GM23338 (cell line): ENCODE measurements around the gene HTT. TPM values are rescaled to one million over a fixed set of nuclear protein-coding genes. Genes with fewer than 3 reads are reported as not detected.

Experiments
- ATAC-seq: fragments of 200-7000 bp; cut with Tn5 transposase; 3 replicates; pipeline ENCODE4 v1.9.1; 2020
- DNase-seq: peaks from one replicate; pipeline ENCODE4 v3.0.0-alpha.2; 2015; ENCODE audit warnings: low spot score
- H2AFZ ChIP-seq: fragments of 200-600 bp; sonication (generic); 2 replicates; pipeline ENCODE4 v1.8.0; 2016; ENCODE audit warnings: antibody characterized with exemption, mild to moderate bottlenecking, moderate library complexity
- H3F3A ChIP-seq: fragments of 200-600 bp; sonication (generic); replicated peaks from 2 replicates; pipeline ENCODE4 v1.8.0; 2017; ENCODE audit warnings: antibody characterized with exemption, mixed run types, low read depth
- H3K27ac ChIP-seq: fragments of 200-600 bp; sonication (generic); 2 replicates; pipeline ENCODE4 v1.6.1; 2016; ENCODE audit warnings: low read depth
- H3K27me3 ChIP-seq: fragments of 200-600 bp; sonication (generic); 2 replicates; pipeline ENCODE4 v1.8.0; 2016; ENCODE audit warnings: mild to moderate bottlenecking, mixed run types, moderate library complexity; ENCODE audit not compliant: insufficient read depth
- H3K36me3 ChIP-seq: fragments of 200-600 bp; sonication (generic); 2 replicates; pipeline ENCODE4 v1.8.0; 2016; ENCODE audit warnings: mild to moderate bottlenecking; ENCODE audit not compliant: insufficient read depth
- H3K4me1 ChIP-seq: fragments of 200-600 bp; sonication (generic); 2 replicates; pipeline ENCODE4 v1.8.0; 2016; ENCODE audit warnings: mild to moderate bottlenecking, moderate library complexity; ENCODE audit not compliant: insufficient read depth
- H3K4me2 ChIP-seq: fragments of 200-600 bp; sonication (generic); 2 replicates; pipeline ENCODE4 v1.7.1; 2017; ENCODE audit warnings: mixed run types
- H3K4me3 ChIP-seq: fragments of 200-600 bp; sonication (generic); 2 replicates; pipeline ENCODE4 v1.6.1; 2016; ENCODE audit warnings: mixed run types
- H3K79me2 ChIP-seq: fragments of 200-600 bp; sonication (generic); replicated peaks from 2 replicates; pipeline ENCODE4 v1.8.0; 2017; ENCODE audit warnings: mild to moderate bottlenecking; ENCODE audit not compliant: insufficient read depth
- H3K9me2 ChIP-seq: fragments of 200-600 bp; sonication (generic); 2 replicates; pipeline ENCODE4 v1.8.0; 2017; ENCODE audit not compliant: insufficient read depth
- H4K20me1 ChIP-seq: fragments of 200-600 bp; sonication (generic); replicated peaks from 2 replicates; pipeline ENCODE4 v1.8.0; 2017; ENCODE audit warnings: mild to moderate bottlenecking; ENCODE audit not compliant: insufficient read depth
- H3K27ac Mint-ChIP-seq: 2 replicates; pipeline ENCODE4 v1.8.0; 2020; ENCODE audit warnings: inconsistent platforms, mild to moderate bottlenecking, moderate library complexity, mixed read lengths
- H3K27me3 Mint-ChIP-seq: 3 replicates; pipeline ENCODE4 v1.8.0; 2022; ENCODE audit warnings: low read depth, mild to moderate bottlenecking, moderate library complexity, mixed read lengths, inconsistent platforms; ENCODE audit not compliant: insufficient read depth, poor library complexity
- H3K36me3 Mint-ChIP-seq: 3 replicates; pipeline ENCODE4 v1.8.0; 2021; ENCODE audit warnings: low read depth, mild to moderate bottlenecking, inconsistent platforms, moderate library complexity, mixed read lengths
- H3K4me1 Mint-ChIP-seq: 3 replicates; pipeline ENCODE4 v1.8.0; 2020; ENCODE audit warnings: mild to moderate bottlenecking, inconsistent platforms, mixed read lengths
- H3K4me3 Mint-ChIP-seq: 3 replicates; pipeline ENCODE4 v1.8.0; 2021; ENCODE audit warnings: moderate library complexity, mild to moderate bottlenecking, inconsistent platforms, mixed read lengths
- H3K9me3 Mint-ChIP-seq: 3 replicates; pipeline ENCODE4 v1.8.0; 2020; ENCODE audit warnings: moderate library complexity, mild to moderate bottlenecking, inconsistent platforms, mixed read lengths
- CREB1 ChIP-seq: fragments of 250-450 bp; sonication (Bioruptor Pico); IDR thresholded peaks from 2 replicates; pipeline ENCODE4 v1.5.0; 2020; ENCODE audit warnings: low read depth, mild to moderate bottlenecking, moderate library complexity
- ETS1 ChIP-seq: IDR thresholded peaks from 2 replicates; pipeline ENCODE4 v1.6.1; 2016; ENCODE audit warnings: antibody characterized with exemption
- EZH2 ChIP-seq: fragments of 200-600 bp; sonication (generic); IDR thresholded peaks from one replicate; pipeline ENCODE4 v1.8.0; 2017; ENCODE audit warnings: antibody characterized with exemption, mild to moderate bottlenecking, low read depth; ENCODE audit not compliant: unreplicated experiment
- EZH2phosphoT487 ChIP-seq: fragments of 200-600 bp; sonication (generic); IDR thresholded peaks from one replicate; pipeline ENCODE4 v1.8.1; 2018; ENCODE audit warnings: antibody characterized with exemption; ENCODE audit not compliant: unreplicated experiment
- JUNB ChIP-seq: IDR thresholded peaks from one replicate; pipeline ENCODE4 v1.6.1; 2016; ENCODE audit warnings: antibody characterized with exemption; ENCODE audit not compliant: unreplicated experiment
- NANOG ChIP-seq: IDR thresholded peaks from 2 replicates; pipeline ENCODE4 v1.6.1; 2016; ENCODE audit warnings: antibody characterized with exemption, borderline replicate concordance
- POLR2AphosphoS5 ChIP-seq: IDR thresholded peaks from 2 replicates; pipeline ENCODE4 v1.6.1; 2016; ENCODE audit warnings: antibody characterized with exemption, low read depth
- STAT1 ChIP-seq: IDR thresholded peaks from one replicate; pipeline ENCODE4 v1.6.1; 2016; ENCODE audit warnings: antibody characterized with exemption; ENCODE audit not compliant: unreplicated experiment
- ZNF114 ChIP-seq: fragments of 250-450 bp; sonication (Bioruptor Pico); IDR thresholded peaks from 2 replicates; pipeline ENCODE4 v1.5.0; 2020; ENCODE audit warnings: mild to moderate bottlenecking, moderate library complexity
- ZNF331 ChIP-seq: fragments of 250-450 bp; sonication (Bioruptor Pico); IDR thresholded peaks from 2 replicates; pipeline ENCODE4 v1.5.0; 2020; ENCODE audit warnings: low read depth, mild to moderate bottlenecking, moderate library complexity
- ZNF462 ChIP-seq: fragments of 250-450 bp; sonication (Bioruptor Pico); IDR thresholded peaks from 2 replicates; pipeline ENCODE4 v1.5.0; 2020; ENCODE audit warnings: mild to moderate bottlenecking, moderate library complexity
- polyA plus RNA-seq: library from polyadenylated mRNA; unstranded; fragments of >200 nt; fragmentation: Nextera tagmentation; extraction: Ambion mirVana; gene quantifications from 2 replicates; pipeline ENCODE4 v1.2.1, GENCODE V29; 2016
- total RNA-seq: library from RNA; depleted of rRNA; stranded (reverse); fragments of >200 nt; shearing (Covaris generic); gene quantifications from 2 replicates; pipeline ENCODE4 v1.2.3, GENCODE V29; 2014
- TF ChIP-seq, protein P1 (sequence below): IDR thresholded peaks from one replicate; pipeline ENCODE4 v1.6.1; 2018; ENCODE audit warnings: antibody characterized with exemption; ENCODE audit not compliant: unreplicated experiment
- TF ChIP-seq, protein P2 (sequence below), 2 experiments: fragments of 200-600 bp in 1 of 2; sonication (generic) in 1 of 2; conservative IDR thresholded peaks; 2 replicates each; pipeline versions ENCODE4 v1.5.1 to v1.6.1; 2016 to 2017; ENCODE audit warnings: antibody characterized with exemption in 2 of 2, low read depth in 2 of 2, mild to moderate bottlenecking in 2 of 2, moderate library complexity in 1 of 2

Gene HTT
- total and polyA plus RNA-seq, 2 experiments from 2014 or later, result 26.6 to 67.7 TPM

- Histone ChIP-seq H3K79me2 (no peaks in the 10 kb centered on the region), H3K9me2 (no peaks in the 10 kb centered on the region), H4K20me1 (no peaks in the 10 kb centered on the region), H2AFZ (no peak overlapping the region), H3K4me1 (no peaks in the 10 kb centered on the region; the same call in 1 of the 2 replicates), H3F3A (no peaks in the 10 kb centered on the region), H3K36me3 (no peaks in the 10 kb centered on the region), H3K27ac (no peak overlapping the region), H3K4me3 (no peak overlapping the region), H3K27me3 (no peaks in the 10 kb centered on the region), H3K4me2 (no peak overlapping the region)
- peaks cover 4% of the 10 kb centered on the region for H3K27me3 Mint-ChIP-seq
- no peak for TF ChIP-seq ZNF331 (CRISPR knock-in tag)
- TF ChIP-seq ETS1, result no peak
- no peak for TF ChIP-seq EZH2phosphoT487
- no peak for TF ChIP-seq NANOG
- TF ChIP-seq EZH2, result no peak
- no peak for TF ChIP-seq ZNF462 (CRISPR knock-in tag)
- TF ChIP-seq, protein P1, sequence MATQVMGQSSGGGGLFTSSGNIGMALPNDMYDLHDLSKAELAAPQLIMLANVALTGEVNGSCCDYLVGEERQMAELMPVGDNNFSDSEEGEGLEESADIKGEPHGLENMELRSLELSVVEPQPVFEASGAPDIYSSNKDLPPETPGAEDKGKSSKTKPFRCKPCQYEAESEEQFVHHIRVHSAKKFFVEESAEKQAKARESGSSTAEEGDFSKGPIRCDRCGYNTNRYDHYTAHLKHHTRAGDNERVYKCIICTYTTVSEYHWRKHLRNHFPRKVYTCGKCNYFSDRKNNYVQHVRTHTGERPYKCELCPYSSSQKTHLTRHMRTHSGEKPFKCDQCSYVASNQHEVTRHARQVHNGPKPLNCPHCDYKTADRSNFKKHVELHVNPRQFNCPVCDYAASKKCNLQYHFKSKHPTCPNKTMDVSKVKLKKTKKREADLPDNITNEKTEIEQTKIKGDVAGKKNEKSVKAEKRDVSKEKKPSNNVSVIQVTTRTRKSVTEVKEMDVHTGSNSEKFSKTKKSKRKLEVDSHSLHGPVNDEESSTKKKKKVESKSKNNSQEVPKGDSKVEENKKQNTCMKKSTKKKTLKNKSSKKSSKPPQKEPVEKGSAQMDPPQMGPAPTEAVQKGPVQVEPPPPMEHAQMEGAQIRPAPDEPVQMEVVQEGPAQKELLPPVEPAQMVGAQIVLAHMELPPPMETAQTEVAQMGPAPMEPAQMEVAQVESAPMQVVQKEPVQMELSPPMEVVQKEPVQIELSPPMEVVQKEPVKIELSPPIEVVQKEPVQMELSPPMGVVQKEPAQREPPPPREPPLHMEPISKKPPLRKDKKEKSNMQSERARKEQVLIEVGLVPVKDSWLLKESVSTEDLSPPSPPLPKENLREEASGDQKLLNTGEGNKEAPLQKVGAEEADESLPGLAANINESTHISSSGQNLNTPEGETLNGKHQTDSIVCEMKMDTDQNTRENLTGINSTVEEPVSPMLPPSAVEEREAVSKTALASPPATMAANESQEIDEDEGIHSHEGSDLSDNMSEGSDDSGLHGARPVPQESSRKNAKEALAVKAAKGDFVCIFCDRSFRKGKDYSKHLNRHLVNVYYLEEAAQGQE, result no peak
- TF ChIP-seq CREB1 (CRISPR knock-in tag), result no peak
- no peak for TF ChIP-seq JUNB
- TF ChIP-seq, protein P2, sequence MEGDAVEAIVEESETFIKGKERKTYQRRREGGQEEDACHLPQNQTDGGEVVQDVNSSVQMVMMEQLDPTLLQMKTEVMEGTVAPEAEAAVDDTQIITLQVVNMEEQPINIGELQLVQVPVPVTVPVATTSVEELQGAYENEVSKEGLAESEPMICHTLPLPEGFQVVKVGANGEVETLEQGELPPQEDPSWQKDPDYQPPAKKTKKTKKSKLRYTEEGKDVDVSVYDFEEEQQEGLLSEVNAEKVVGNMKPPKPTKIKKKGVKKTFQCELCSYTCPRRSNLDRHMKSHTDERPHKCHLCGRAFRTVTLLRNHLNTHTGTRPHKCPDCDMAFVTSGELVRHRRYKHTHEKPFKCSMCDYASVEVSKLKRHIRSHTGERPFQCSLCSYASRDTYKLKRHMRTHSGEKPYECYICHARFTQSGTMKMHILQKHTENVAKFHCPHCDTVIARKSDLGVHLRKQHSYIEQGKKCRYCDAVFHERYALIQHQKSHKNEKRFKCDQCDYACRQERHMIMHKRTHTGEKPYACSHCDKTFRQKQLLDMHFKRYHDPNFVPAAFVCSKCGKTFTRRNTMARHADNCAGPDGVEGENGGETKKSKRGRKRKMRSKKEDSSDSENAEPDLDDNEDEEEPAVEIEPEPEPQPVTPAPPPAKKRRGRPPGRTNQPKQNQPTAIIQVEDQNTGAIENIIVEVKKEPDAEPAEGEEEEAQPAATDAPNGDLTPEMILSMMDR (conservative IDR thresholded peaks at IDR 0.05; ENCODE audit: low read depth in 2 of 2), result no peak
- no peak for TF ChIP-seq ZNF114
- no peak for TF ChIP-seq POLR2AphosphoS5
- no peak for TF ChIP-seq STAT1
- no peaks in the 10 kb centered on the region for H3K36me3 Mint-ChIP-seq
- no peaks in the 10 kb centered on the region for H3K9me3 Mint-ChIP-seq
- no peak overlapping the region for H3K4me3 Mint-ChIP-seq
- no peak for ATAC-seq
- DNase-seq, result no peak
- no peak overlapping the region for H3K27ac Mint-ChIP-seq
- peaks cover 4% of the 10 kb centered on the region; the same call in 2 of the 3 replicates for H3K4me1 Mint-ChIP-seq
Measured at GRCh38 chr4:3069661-3070199, 4.8 kb upstream of the HTT start.
